HT1080 (cell line): ENCODE data around the gene SAMD11. TPM values are rescaled to one million over a fixed set of nuclear protein-coding genes. Genes with fewer than 3 reads are reported as not detected.
A peak's percentile ranks its signal among the peaks of the same experiment; 100 is the strongest.

Source experiments
- DNase-seq: peaks from one replicate; pipeline ENCODE4 v3.0.0-alpha.2; 2015; ENCODE audit warnings: low read depth
- total RNA-seq: library from RNA; depleted of rRNA; stranded (reverse); fragments of >200 nt; shearing (Covaris generic); gene quantifications from 2 replicates; pipeline ENCODE4 v1.2.3, GENCODE V29; 2014

SAMD11 gene
- total RNA-seq, 1 experiment from 2014 or later, result 0.50 TPM

- no peak for DNase-seq
Observed at GRCh38 chr1:932173-932510, 8.4 kb downstream of the SAMD11 start.

- no peak for DNase-seq
Observed at GRCh38 chr1:932776-933602, 9.3 kb downstream of the SAMD11 start.

- no peak for DNase-seq
Observed at GRCh38 chr1:933603-933940, 9.8 kb downstream of the SAMD11 start.

GRCh38 chr1:934991-935750, 11.4 kb downstream of the SAMD11 start:
- no peak for DNase-seq

GRCh38 chr1:935751-936231, 12.1 kb downstream of the SAMD11 start:
- DNase-seq, result no peak

- DNase-seq, result no peak
Observed at GRCh38 chr1:936348-937264, 12.9 kb downstream of the SAMD11 start.

- no peak for DNase-seq
Observed at GRCh38 chr1:937521-937920, 13.8 kb downstream of the SAMD11 start.

GRCh38 chr1:938088-938683, 14.5 kb downstream of the SAMD11 start:
- peak; percentile 54 for DNase-seq

GRCh38 chr1:938711-939489, 15.2 kb downstream of the SAMD11 start:
- DNase-seq, result no peak

GRCh38 chr1:939511-940106, 15.9 kb downstream of the SAMD11 start:
- DNase-seq, result no peak

- no peak for DNase-seq
Observed at GRCh38 chr1:940107-941014, 16.6 kb downstream of the SAMD11 start.

GRCh38 chr1:941015-941587, 17.4 kb downstream of the SAMD11 start:
- no peak for DNase-seq

- no peak for DNase-seq
Observed at GRCh38 chr1:941588-942383, 18.1 kb downstream of the SAMD11 start.

- DNase-seq, result no peak
Observed at GRCh38 chr1:942411-942821, 18.7 kb downstream of the SAMD11 start.

- no peak for DNase-seq
Observed at GRCh38 chr1:942864-943533, 19.3 kb downstream of the SAMD11 start.

- DNase-seq, result no peak
Observed at GRCh38 chr1:943545-944340, 20.0 kb downstream of the SAMD11 start.
